Keratinocyte (primary cell): ENCODE data around the gene RAB11FIP4. TPM values are rescaled to one million over a fixed set of nuclear protein-coding genes. Genes with fewer than 3 reads are reported as not detected.

Experiments
- DNase-seq: peaks from one replicate; pipeline ENCODE4 v3.0.0-alpha.2; 2011; ENCODE audit warnings: low read depth, missing footprints, low spot score
- FAIRE-seq: peaks from 2 replicates; lab custom pipeline; 2011; peaks lifted over from hg19 to GRCh38; lab: Jason Lieb, UNC
- H2AFZ ChIP-seq: 2 replicates; pipeline ENCODE4 v1.6.0; 2012; ENCODE audit warnings: low read length, control low read depth, inconsistent platforms; ENCODE audit not compliant: control insufficient read depth
- H3K27ac ChIP-seq: 2 replicates; pipeline ENCODE4 v1.5.1; 2011; ENCODE audit warnings: low read length; ENCODE audit not compliant: control insufficient read depth, insufficient read depth
- H3K27me3 ChIP-seq: 3 replicates; pipeline ENCODE4 v1.6.0; 2011; ENCODE audit warnings: low read length; ENCODE audit not compliant: control insufficient read depth, insufficient read depth; ENCODE audit errors: extremely low read depth
- H3K36me3 ChIP-seq, 2 experiments: 2 replicates in 1 of 2; 3 replicates in 1 of 2; pipeline ENCODE4 v1.5.1; 2011; ENCODE audit warnings: low read length in 2 of 2, mild to moderate bottlenecking in 1 of 2; ENCODE audit not compliant: control insufficient read depth in 2 of 2, insufficient read depth in 2 of 2; ENCODE audit errors: extremely low read depth in 1 of 2
- H3K4me1 ChIP-seq: 3 replicates; pipeline ENCODE4 v1.5.1; 2011; ENCODE audit warnings: low read length; ENCODE audit not compliant: control insufficient read depth, insufficient read depth; ENCODE audit errors: extremely low read depth
- H3K4me2 ChIP-seq: 3 replicates; pipeline ENCODE4 v1.6.0; 2011; ENCODE audit warnings: low read depth, low read length; ENCODE audit not compliant: control insufficient read depth, insufficient read depth; ENCODE audit errors: extremely low read depth
- H3K4me3 ChIP-seq, 3 experiments: fragments of 200-600 bp in 1 of 3; sonication (generic) in 1 of 3; 2 replicates in 2 of 3; 3 replicates in 1 of 3; pipeline ENCODE4 v1.5.1; 2011 to 2016; ENCODE audit warnings: low read length in 3 of 3, mild to moderate bottlenecking in 3 of 3, control low read depth in 2 of 3, inconsistent platforms in 1 of 3, low read depth in 1 of 3, mixed read lengths in 1 of 3, mixed run types in 1 of 3, moderate library complexity in 1 of 3; ENCODE audit not compliant: control insufficient read depth in 2 of 3, insufficient read depth in 2 of 3; ENCODE audit errors: extremely low read depth in 1 of 3
- H3K79me2 ChIP-seq: 2 replicates; pipeline ENCODE4 v1.6.0; 2012; ENCODE audit warnings: low read length; ENCODE audit not compliant: control insufficient read depth, insufficient read depth
- H3K9ac ChIP-seq: 3 replicates; pipeline ENCODE4 v1.6.0; 2011; ENCODE audit warnings: low read length; ENCODE audit not compliant: control insufficient read depth, insufficient read depth; ENCODE audit errors: extremely low read depth
- H3K9me1 ChIP-seq: 3 replicates; pipeline ENCODE4 v1.6.0; 2011; ENCODE audit warnings: low read length; ENCODE audit not compliant: control insufficient read depth, insufficient read depth; ENCODE audit errors: extremely low read depth
- H3K9me3 ChIP-seq: 2 replicates; pipeline ENCODE4 v1.5.1; 2012; ENCODE audit warnings: low read depth, low read length; ENCODE audit not compliant: control insufficient read depth
- H4K20me1 ChIP-seq: 3 replicates; pipeline ENCODE4 v1.6.0; 2011; ENCODE audit warnings: low read length; ENCODE audit not compliant: control insufficient read depth, insufficient read depth; ENCODE audit errors: extremely low read depth
- EZH2 ChIP-seq: IDR thresholded peaks from one replicate; pipeline ENCODE4 v1.6.1; 2012; ENCODE audit warnings: inconsistent platforms, mild to moderate bottlenecking, low read length, moderate library complexity
- dilution Hi-C: fragments of 300-500 bp; cut with MboI; formaldehyde crosslinking; loops from one replicate; pipeline ENCODE4 v1.7.0; 2020; ENCODE audit warnings: low sequenced_read_pairs; ENCODE audit not compliant: extremely low pct_ligation_motif_present
- polyA plus RNA-seq, 5 experiments: library from polyadenylated mRNA; depleted of rRNA in 3 of 5; stranded (reverse) in 3 of 5; stranded (forward) in 1 of 5; unstranded in 1 of 5; fragments of >200 nt; gene quantifications; 1 replicate in 1 of 5; 2 replicates in 3 of 5; 3 replicates in 1 of 5; pipeline versions ENCODE4 v1.2.1 to v1.2.3, GENCODE V29; 2011 to 2012; ENCODE audit warnings: missing spikeins in 2 of 5, low read depth in 1 of 5, low replicate concordance in 1 of 5
- TF ChIP-seq, protein P1 (sequence below), 3 experiments: IDR thresholded peaks in 1 of 3; conservative IDR thresholded peaks in 1 of 3; optimal IDR thresholded peaks in 1 of 3; 2 replicates in 2 of 3; 3 replicates in 1 of 3; pipeline versions ENCODE3 to v1.5.1; 2011; ENCODE audit warnings: low read length in 3 of 3, mild to moderate bottlenecking in 3 of 3, moderate library complexity in 2 of 3, control low read depth in 1 of 3, inconsistent platforms in 1 of 3; ENCODE audit not compliant: insufficient read depth in 2 of 3; ENCODE audit errors: extremely low read depth in 1 of 3

RAB11FIP4 gene
- polyA plus RNA-seq, 1 donor (not counting 4 experiments of a cell fraction or from before 2014, with no cell fraction given): 9.1 TPM

DNA sequence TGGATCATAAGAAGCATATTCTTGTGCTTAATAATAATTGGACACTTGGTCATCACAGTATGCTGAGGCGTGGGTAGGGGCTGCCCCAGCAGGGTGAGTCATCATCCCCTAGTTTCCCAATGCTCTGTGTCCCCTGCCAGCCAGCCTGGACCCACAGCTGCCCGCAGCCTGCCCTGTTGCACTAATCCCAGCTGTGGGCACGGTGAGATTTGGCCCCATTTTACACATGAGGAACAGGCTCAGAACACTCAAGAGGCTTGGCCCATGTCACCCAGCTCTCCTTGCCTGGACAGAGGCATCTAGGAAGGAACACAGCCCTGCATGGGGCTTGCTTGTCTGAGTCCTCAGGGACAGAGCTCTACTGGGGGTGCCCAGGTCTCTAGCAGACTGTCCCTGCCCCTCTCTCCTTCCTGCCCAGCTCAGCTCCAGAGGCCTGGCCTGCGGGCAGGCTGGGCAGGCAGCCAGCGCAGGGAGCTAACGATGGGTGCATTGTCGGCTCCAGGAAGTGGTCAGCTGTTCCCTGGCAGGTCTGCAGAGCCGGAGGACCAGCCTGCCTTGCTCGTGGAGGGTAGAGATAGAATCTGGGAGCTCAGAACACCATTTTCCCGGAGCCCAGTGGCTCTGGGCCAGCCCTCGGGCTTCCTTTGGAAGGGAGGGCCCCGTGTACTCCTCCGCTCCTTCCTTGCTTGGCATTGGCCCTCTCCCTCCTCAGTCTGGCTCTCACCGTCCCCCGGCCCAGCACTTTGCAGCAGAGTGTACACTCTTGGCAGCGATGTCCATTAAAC lies 189.4 kb downstream of the RAB11FIP4 start:
- DNase-seq: no peak
- Histone ChIP-seq H3K9me1 (no peaks in the 10 kb centered on the region), H3K4me2 (peak overlapping the region; percentile 38), H3K36me3 (peaks cover 5 to 13% of the 10 kb centered on the region in 2 experiments), H3K27me3 (no peaks in the 10 kb centered on the region), H3K4me1 (peaks cover 27% of the 10 kb centered on the region), H3K4me3 (no peak overlapping the region), H4K20me1 (no peaks in the 10 kb centered on the region), H3K9me3 (no peaks in the 10 kb centered on the region), H2AFZ (peak overlapping the region; percentile 15), H3K9ac (peak overlapping the region; percentile 42), H3K79me2 (no peaks in the 10 kb centered on the region), H3K27ac (peak overlapping the region; percentile 41)
- dilution Hi-C loops: loop anchor here (25.0 kb wide), 1 partner anchor 106 kb away; no protein-coding TSS in a partner anchor
- peak; percentile 62 for FAIRE-seq
- no peak for TF ChIP-seq EZH2
- TF ChIP-seq, protein P1, sequence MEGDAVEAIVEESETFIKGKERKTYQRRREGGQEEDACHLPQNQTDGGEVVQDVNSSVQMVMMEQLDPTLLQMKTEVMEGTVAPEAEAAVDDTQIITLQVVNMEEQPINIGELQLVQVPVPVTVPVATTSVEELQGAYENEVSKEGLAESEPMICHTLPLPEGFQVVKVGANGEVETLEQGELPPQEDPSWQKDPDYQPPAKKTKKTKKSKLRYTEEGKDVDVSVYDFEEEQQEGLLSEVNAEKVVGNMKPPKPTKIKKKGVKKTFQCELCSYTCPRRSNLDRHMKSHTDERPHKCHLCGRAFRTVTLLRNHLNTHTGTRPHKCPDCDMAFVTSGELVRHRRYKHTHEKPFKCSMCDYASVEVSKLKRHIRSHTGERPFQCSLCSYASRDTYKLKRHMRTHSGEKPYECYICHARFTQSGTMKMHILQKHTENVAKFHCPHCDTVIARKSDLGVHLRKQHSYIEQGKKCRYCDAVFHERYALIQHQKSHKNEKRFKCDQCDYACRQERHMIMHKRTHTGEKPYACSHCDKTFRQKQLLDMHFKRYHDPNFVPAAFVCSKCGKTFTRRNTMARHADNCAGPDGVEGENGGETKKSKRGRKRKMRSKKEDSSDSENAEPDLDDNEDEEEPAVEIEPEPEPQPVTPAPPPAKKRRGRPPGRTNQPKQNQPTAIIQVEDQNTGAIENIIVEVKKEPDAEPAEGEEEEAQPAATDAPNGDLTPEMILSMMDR (optimal IDR thresholded peaks at IDR 0.05 in 1 of 3, IDR thresholded peaks at IDR 0.05 in 1 of 3, conservative IDR thresholded peaks at IDR 0.05 in 1 of 3; ENCODE audit: extremely low read depth in 1 of 3, insufficient read depth in 2 of 3, low read length in 3 of 3): no peak

DNA sequence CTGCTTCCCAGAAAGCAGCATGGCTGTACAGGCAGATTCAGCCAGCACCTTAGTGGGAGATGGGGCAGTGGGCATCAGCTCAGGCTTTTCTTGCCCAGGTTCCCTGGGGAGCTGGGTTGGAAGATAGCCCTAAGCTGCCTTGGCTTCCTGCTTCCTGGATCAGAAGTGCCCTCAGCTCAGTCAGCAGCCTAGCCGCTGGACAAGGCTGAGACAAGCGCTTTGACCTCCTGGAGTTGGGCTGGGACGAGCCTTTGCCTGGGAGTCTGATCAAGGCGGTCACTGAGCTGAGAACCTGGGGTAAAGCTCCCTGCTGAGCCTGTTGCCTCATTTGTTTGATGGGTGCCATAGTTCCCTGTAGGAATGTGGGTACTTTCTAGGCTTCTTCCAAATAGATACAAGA lies 190.0 kb downstream of the RAB11FIP4 start:
- no peak for FAIRE-seq
- H3K4me2 ChIP-seq: peak overlapping the region; percentile 38
- H3K9ac ChIP-seq: no peak overlapping the region
- H3K9me3 ChIP-seq: no peaks in the 10 kb centered on the region
- no peak overlapping the region for H3K27ac ChIP-seq
- peak overlapping the region; percentile 15 for H2AFZ ChIP-seq
- dilution Hi-C loops: loop anchor here (25.0 kb wide), 1 partner anchor 106 kb away; no protein-coding TSS in a partner anchor
- TF ChIP-seq, protein P1 (optimal IDR thresholded peaks at IDR 0.05 in 1 of 3, IDR thresholded peaks at IDR 0.05 in 1 of 3, conservative IDR thresholded peaks at IDR 0.05 in 1 of 3; ENCODE audit: extremely low read depth in 1 of 3, insufficient read depth in 2 of 3, low read length in 3 of 3): no peak
- TF ChIP-seq EZH2: no peak
- H4K20me1 ChIP-seq: no peaks in the 10 kb centered on the region
- H3K9me1 ChIP-seq: no peaks in the 10 kb centered on the region
- H3K27me3 ChIP-seq: no peaks in the 10 kb centered on the region
- H3K79me2 ChIP-seq: no peaks in the 10 kb centered on the region
- peaks cover 27% of the 10 kb centered on the region for H3K4me1 ChIP-seq
- H3K4me3 ChIP-seq: no peak overlapping the region
- no peak for DNase-seq
- H3K36me3 ChIP-seq: peaks cover 5 to 12% of the 10 kb centered on the region in 2 experiments
